Stimulated activated CD4-positive, alpha-beta T cell treated with anti-CD3 and anti-CD28 coated beads, Interleukin-12 subunit alpha, Interleukin-12 subunit beta, amount 100 ng/mL, for 48 hours (primary cell): ENCODE measurements around the gene RNF208.
"Not testable (repeated sequence)": the region's sequence is repeated elsewhere in the genome, so short reads cannot be mapped to it uniquely, and the experiment has no call there.

ENCODE experiments used
- DNase-seq, 3 donors: peaks; one replicate each; pipeline ENCODE4 v3.0.0-alpha.2; 2020; ENCODE audit warnings: low read depth in 2 of 3, low spot score in 1 of 3

The RNF208 gene

GRCh38 chr9:137240318-137240840, 18.3 kb upstream of the RNF208 start:
- DNase-seq: peak; percentile 30 to 63 (median 40)

- DNase-seq: not testable (repeated sequence)
These were observed 17.6 kb upstream of the RNF208 start for GRCh38 chr9:137239541-137240200.

GRCh38 chr9:137237759-137238726, 16.0 kb upstream of the RNF208 start:
- no peak for DNase-seq

GRCh38 chr9:137236936-137237421, 14.9 kb upstream of the RNF208 start:
- no peak for DNase-seq

GRCh38 chr9:137236238-137236935, 14.3 kb upstream of the RNF208 start:
- peak; percentile 80 to 90 (median 87) for DNase-seq

- DNase-seq: no peak
These were observed 13.6 kb upstream of the RNF208 start for GRCh38 chr9:137235424-137236237.

GRCh38 chr9:137234758-137235423, 12.9 kb upstream of the RNF208 start:
- DNase-seq: no peak

- no peak for DNase-seq
These were observed 12.1 kb upstream of the RNF208 start for GRCh38 chr9:137234055-137234697.

GRCh38 chr9:137233143-137233980, 11.3 kb upstream of the RNF208 start:
- DNase-seq: no peak

GRCh38 chr9:137232510-137232909, 10.5 kb upstream of the RNF208 start:
- no peak for DNase-seq

GRCh38 chr9:137232101-137232500, 10.1 kb upstream of the RNF208 start:
- no peak for DNase-seq

GRCh38 chr9:137231372-137232039, 9.5 kb upstream of the RNF208 start:
- DNase-seq: no peak

- DNase-seq: no peak
These were observed 8.8 kb upstream of the RNF208 start, which contains the start of gene SLC34A3 for GRCh38 chr9:137230705-137231371. SLC34A3 (plus strand) TSS chr9:137230901; CDS start chr9:137231703, 802 bp downstream.

- DNase-seq: no peak
These were observed 8.1 kb upstream of the RNF208 start for GRCh38 chr9:137229903-137230704.

GRCh38 chr9:137228968-137229896, 7.2 kb upstream of the RNF208 start:
- no peak for DNase-seq
